Renal pelvis (tissue), 12 donors: ENCODE results near the gene TMX3. TPM values are rescaled to one million over a fixed set of nuclear protein-coding genes. Genes with fewer than 3 reads are reported as not detected.

Experiments used
- DNase-seq: peaks from one replicate; pipeline ENCODE4 v3.0.0-alpha.2; 2013
- long read RNA-seq, 16 experiments: transcript quantifications; one replicate each; lab custom pipeline, GENCODE V29; 2026
- polyA plus RNA-seq, 3 donors: library from polyadenylated mRNA; unstranded; fragments of 120-200 nt; gene quantifications; one replicate each; pipeline ENCODE4 v1.2.1, GENCODE V29; 2013; ENCODE audit not compliant: insufficient read length in 3 of 3

The TMX3 gene, protein sequence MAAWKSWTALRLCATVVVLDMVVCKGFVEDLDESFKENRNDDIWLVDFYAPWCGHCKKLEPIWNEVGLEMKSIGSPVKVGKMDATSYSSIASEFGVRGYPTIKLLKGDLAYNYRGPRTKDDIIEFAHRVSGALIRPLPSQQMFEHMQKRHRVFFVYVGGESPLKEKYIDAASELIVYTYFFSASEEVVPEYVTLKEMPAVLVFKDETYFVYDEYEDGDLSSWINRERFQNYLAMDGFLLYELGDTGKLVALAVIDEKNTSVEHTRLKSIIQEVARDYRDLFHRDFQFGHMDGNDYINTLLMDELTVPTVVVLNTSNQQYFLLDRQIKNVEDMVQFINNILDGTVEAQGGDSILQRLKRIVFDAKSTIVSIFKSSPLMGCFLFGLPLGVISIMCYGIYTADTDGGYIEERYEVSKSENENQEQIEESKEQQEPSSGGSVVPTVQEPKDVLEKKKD
- 10 to 100 TPM; 49.9 to 81.4 (median 74.0) TPM for polyA plus RNA-seq
- long read RNA-seq, donor 1, full-length matches to known transcripts: 6 of 6 reads
- long read RNA-seq, donor 1, partial matches to known transcripts: 0 of 6 reads
- long read RNA-seq, donor 1, other reads (novel, unspliced or antisense): 0 of 6 reads
- long read RNA-seq, donor 2, full-length matches to known transcripts: 8 of 8 reads
- long read RNA-seq, donor 2, partial matches to known transcripts: 0 of 8 reads
- long read RNA-seq, donor 2, other reads (novel, unspliced or antisense): 0 of 8 reads
- long read RNA-seq, donor 3, full-length matches to known transcripts: 8 of 8 reads
- long read RNA-seq, donor 3, partial matches to known transcripts: 0 of 8 reads
- long read RNA-seq, donor 3, other reads (novel, unspliced or antisense): 0 of 8 reads
- long read RNA-seq, donor 4, full-length matches to known transcripts: 8 of 8 reads
- long read RNA-seq, donor 4, partial matches to known transcripts: 0 of 8 reads
- long read RNA-seq, donor 4, other reads (novel, unspliced or antisense): 0 of 8 reads
- long read RNA-seq, donor 5, full-length matches to known transcripts: 5 of 5 reads
- long read RNA-seq, donor 5, partial matches to known transcripts: 0 of 5 reads
- long read RNA-seq, donor 5, other reads (novel, unspliced or antisense): 0 of 5 reads
- long read RNA-seq, donor 6, full-length matches to known transcripts: 6 of 6 reads
- long read RNA-seq, donor 6, partial matches to known transcripts: 0 of 6 reads
- long read RNA-seq, donor 6, other reads (novel, unspliced or antisense): 0 of 6 reads
- long read RNA-seq, donor 7, full-length matches to known transcripts: 11 of 11 reads
- long read RNA-seq, donor 7, partial matches to known transcripts: 0 of 11 reads
- long read RNA-seq, donor 7, other reads (novel, unspliced or antisense): 0 of 11 reads
- long read RNA-seq, donor 8, full-length matches to known transcripts: 5 of 5 reads
- long read RNA-seq, donor 8, partial matches to known transcripts: 0 of 5 reads
- long read RNA-seq, donor 8, other reads (novel, unspliced or antisense): 0 of 5 reads
- long read RNA-seq, donor 9, full-length matches to known transcripts: 3 of 3 reads
- long read RNA-seq, donor 9, partial matches to known transcripts: 0 of 3 reads
- long read RNA-seq, donor 9, other reads (novel, unspliced or antisense): 0 of 3 reads
- long read RNA-seq, donor 10, full-length matches to known transcripts: 8 of 8 reads
- long read RNA-seq, donor 10, partial matches to known transcripts: 0 of 8 reads
- long read RNA-seq, donor 10, other reads (novel, unspliced or antisense): 0 of 8 reads
- long read RNA-seq, donor 11, full-length matches to known transcripts: 6 of 6 reads
- long read RNA-seq, donor 11, partial matches to known transcripts: 0 of 6 reads
- long read RNA-seq, donor 11, other reads (novel, unspliced or antisense): 0 of 6 reads
- long read RNA-seq, donor 12, full-length matches to known transcripts: 5 of 5 reads
- long read RNA-seq, donor 12, partial matches to known transcripts: 0 of 5 reads
- long read RNA-seq, donor 12, other reads (novel, unspliced or antisense): 0 of 5 reads
- long read RNA-seq, donor 13, full-length matches to known transcripts: 7 of 7 reads
- long read RNA-seq, donor 13, partial matches to known transcripts: 0 of 7 reads
- long read RNA-seq, donor 13, other reads (novel, unspliced or antisense): 0 of 7 reads
- long read RNA-seq, donor 14: 0 reads
- long read RNA-seq, donor 15: 0 reads
- long read RNA-seq, donor 16, full-length matches to known transcripts: 8 of 8 reads
- long read RNA-seq, donor 16, partial matches to known transcripts: 0 of 8 reads
- long read RNA-seq, donor 16, other reads (novel, unspliced or antisense): 0 of 8 reads

GRCh38 chr18:68714712-68715496, at the start of gene TMX3:
TMX3 (minus strand) TSS chr18:68715108; CDS start chr18:68714981, 127 bp downstream.
- peak; percentile 94 for DNase-seq

GRCh38 chr18:68764016-68764415, 49.1 kb upstream of the TMX3 start:
- DNase-seq: no peak

GRCh38 chr18:68763083-68763482, 48.2 kb upstream of the TMX3 start:
- no peak for DNase-seq

- no peak for DNase-seq
Observed at GRCh38 chr18:68759308-68759707, 44.4 kb upstream of the TMX3 start.

- no peak for DNase-seq
Observed at GRCh38 chr18:68757126-68757525, 42.2 kb upstream of the TMX3 start.

DNA sequence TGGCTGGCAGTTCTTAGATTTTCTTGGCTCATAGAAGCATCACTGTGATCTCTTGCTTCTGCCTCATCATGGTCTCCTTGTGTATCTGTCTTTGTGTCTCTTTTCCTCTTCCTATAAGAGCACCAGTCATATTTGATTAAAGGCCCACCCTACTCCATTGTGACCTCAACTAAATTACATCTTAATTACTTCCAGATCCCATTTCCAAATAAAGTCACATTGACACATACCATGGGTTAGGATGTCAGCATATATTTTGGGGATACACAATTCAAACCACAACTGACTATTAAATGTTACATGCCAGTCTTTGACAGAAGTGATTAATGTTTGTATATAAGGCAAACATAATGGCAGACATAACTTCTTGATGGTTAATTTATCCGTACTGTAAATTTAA, 27.3 kb upstream of the TMX3 start:
- no peak for DNase-seq

DNA sequence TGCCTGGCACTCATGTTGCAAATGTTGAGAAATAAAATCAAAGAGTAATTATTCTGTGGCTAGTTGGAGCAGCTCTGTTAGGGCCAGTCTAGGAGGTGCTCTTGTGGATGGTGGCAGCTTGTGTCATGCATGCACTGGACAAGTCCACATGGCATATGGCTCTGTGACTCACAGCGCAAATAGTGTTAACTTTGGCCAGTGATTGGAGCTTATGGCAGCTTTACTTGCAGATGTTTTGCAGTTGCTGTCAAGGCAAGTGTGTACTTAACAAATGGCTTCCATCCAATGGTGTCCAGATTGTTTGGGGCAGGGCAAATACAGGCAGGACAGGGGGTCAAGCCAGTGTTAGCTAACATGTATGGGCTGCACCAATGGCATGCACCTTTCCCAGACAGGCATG, 26.1 kb upstream of the TMX3 start:
- no peak for DNase-seq

DNA sequence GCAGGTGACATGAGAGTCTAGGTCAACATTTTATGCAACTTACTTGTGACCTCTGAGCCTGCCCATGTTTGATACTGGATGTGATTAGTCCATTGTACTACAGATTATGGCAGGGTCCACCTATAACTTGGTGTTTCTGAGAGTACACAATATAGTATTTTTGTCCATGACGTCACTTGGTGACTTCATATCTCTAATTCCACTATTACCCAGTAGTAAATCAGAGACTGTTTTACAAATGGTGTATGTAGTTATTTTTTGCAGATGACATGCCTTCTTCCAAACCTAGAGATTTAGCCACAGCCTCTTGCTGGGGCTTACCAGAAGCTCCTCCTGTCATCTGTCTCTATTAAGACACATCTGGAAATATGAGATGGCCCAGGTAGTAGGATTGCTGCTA, 24.6 kb upstream of the TMX3 start:
- no peak for DNase-seq

- DNase-seq: no peak
Observed at GRCh38 chr18:68738564-68738963, 23.7 kb upstream of the TMX3 start.

DNA sequence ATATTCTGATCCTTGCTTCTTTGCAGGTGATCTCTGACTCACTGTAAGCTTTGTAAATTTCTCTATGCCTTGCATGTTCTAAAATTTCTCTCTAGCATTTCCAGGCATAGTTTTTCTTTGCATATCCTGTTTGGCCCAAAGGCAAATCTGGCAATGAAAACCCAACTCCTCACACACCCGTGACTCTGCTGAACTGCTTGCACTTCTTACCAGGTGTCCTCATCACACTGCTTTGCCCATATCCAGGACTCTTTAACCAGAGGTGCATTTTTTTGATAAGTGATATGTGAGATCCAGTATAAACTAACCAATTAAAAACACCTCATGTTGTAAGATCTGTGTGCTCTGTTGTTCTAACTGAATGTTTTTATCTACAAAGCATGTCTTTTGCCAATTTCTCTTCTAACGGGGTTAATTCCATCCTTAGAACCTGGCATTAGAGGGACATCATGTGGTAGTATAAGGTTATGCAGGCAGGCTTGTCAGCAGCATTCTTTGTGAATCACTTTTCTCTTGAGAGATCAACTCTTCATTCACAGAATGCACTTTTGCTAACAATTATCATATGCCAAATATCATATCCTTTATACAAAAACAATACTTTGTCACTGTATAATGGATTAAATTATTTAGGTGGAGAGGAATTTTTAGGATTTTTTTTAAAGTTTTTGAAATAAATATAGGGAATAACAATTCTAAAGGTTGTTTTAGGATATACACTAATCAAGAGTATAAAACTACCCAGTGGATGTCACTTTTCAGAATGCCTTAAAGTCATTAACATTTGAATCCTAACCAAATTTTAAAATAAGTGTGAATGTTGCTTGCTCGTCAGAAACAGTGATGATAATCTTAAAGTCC, 20.8 kb upstream of the TMX3 start:
- DNase-seq: no peak

- DNase-seq: no peak
Observed at GRCh38 chr18:68734308-68734707, 19.4 kb upstream of the TMX3 start.

- no peak for DNase-seq
Observed at GRCh38 chr18:68733707-68734106, 18.8 kb upstream of the TMX3 start.

DNA sequence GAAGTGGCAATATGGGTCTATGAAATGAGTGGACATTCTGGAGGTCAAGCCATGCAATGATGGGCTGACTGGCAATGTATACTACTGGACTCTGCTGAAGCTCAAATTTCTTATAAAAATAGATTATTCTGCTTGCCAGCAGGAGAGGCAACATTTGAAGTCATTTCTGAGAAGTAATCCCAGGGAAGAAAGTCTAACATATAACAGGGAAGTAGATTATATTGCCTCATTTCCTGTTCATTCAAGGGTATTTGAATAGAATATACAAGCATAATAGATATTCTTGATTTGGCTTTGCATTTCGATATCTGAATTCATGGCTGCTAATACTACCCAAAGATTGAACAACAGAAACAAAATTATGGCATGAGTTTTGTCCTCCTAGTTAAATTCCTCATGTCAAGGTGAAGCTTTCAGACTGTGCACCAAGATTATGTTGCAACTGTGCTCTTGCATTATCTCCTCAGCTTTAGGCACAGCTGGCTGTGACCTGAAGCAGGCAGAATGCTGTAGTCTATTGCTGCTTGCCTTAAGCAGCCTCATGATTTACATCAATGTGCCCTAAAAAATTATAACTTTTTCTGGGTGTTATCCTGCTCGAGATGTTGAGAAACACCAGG, 13.3 kb upstream of the TMX3 start:
- no peak for DNase-seq

DNA sequence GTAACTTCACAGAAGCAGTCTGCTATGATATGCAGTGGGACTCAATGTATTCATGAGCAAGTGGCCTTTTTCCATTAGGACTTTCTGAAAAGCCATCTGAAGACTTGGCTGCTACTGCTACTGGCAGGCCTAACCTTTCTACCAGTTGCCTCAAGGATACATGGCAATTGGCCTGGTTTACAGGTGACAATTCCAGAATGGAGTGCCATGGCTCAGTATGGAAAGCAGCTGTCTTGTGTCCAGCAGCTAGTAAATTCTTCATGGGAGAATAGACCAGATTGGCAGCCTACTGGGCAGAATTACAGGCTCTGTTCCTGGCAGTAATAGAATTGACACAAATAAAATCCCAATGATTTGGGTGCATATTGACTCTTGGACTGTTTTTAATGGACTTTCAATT, 12.6 kb upstream of the TMX3 start:
- DNase-seq: no peak

DNA sequence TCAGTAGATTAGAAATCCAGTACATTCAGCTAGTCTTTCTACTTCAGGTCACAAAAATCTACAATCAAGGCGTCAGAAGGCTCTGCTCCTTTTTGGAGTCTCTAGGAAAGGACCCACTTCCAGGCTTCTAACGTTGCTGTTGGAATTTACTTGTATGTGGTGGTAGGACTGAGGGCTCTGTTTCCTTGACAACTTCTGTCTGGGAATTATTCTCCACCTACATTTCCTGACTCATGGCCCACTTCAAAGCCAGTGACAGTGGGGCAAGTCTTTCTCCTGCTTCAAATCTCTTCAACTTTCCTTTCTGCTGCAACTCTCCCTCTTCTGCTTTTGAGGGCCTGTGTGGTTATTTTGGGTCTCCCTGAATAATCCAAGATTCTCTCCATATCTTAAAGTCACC, 10.4 kb upstream of the TMX3 start:
- no peak for DNase-seq

DNA sequence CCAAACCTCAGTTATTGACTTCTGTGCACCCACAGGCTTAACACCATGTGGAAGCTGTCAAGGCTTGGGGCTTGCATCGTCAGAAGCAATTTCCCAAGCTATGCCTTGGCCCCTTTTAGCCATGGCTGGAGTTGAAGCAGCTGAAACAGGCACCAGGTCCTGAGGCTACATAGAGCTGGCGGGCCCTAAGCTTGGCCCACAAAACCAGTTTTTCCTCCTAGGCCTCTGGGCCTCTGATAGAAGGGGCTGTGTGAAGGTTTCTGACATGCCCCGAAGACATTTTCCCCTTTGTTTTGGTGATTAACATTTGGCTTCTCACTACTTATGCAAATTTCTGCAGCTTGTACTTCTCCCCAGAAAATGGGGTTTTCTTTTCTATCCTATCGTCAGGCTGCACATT, 9.1 kb upstream of the TMX3 start:
- no peak for DNase-seq

DNA sequence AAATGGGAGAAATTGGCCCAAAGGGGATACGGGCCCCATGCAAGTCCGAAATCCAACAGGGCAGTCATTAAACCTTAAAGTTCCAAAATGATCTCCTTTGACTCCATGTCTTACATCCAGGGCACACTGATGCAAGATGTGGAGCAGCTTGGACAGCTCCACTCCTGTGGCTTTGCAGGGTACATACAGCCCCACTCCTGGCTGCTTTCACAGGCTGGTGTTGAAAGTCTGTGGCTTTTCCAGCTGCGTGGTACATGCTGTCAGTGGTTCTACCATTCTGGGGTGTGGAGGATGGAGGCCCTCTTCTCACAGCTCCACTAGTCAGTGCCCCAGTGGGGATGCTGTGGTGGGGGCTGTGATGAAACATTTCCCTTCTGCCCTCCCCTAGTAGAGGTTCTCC, 8.6 kb upstream of the TMX3 start:
- no peak for DNase-seq
